Sciatic nerve (tissue), 2 donors: ENCODE data around the gene OSBPL10. TPM values are rescaled to one million over a fixed set of nuclear protein-coding genes. Genes with fewer than 3 reads are reported as not detected.
A peak's percentile ranks its signal among the peaks of the same experiment; 100 is the strongest.
"Not testable (repeated sequence)": the region's sequence is repeated elsewhere in the genome, so short reads cannot be mapped to it uniquely, and the experiment has no call there.

ENCODE experiments used
- ATAC-seq: fragments of 200-7000 bp; cut with Tn5 transposase; one replicate; pipeline ENCODE4 v1.9.1; 2020; ENCODE audit warnings: mild to moderate bottlenecking, moderate library complexity
- DNase-seq: peaks from one replicate; pipeline ENCODE4 v3.0.0-alpha.2; 2020; ENCODE audit warnings: low spot score
- intact Hi-C: fragments of 100-400 bp; cut with DNase I; formaldehyde crosslinking; loops from one replicate; pipeline ENCODE4 v1.14.2; 2022
- total RNA-seq: library from RNA; stranded (reverse); fragmentation: NEBNext Ultra II Directional; extraction: Animal tissue kit (Norgen Biotek cat#: 25700); gene quantifications from one replicate; pipeline ENCODE4 v1.2.1, GENCODE V29; 2021
- donor health status: DM: no; HTN: no; CAD: no.
- donor health status: DM: no; HTN: no; CAD: no.

OSBPL10 gene
- total RNA-seq, 1 donor from 2014 or later = 27.0 TPM

DNA sequence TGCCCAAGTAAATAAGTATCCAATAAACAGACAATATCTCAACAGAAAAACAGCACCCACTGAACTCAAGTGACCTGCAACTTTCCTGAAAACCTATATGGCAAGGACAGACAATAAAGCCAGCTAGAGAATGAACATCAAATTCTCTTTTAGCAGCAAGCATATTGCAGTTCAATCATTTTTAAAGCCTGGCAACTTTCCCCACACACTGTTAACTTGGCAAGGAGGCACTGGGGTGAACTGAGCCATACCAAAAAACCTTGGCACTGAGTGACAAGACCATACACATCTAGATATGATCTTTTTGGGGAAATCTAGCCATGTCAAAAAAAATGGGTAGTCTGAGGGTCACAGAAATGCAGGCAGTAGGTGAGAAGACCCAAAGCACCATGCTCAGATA, 273.8 kb downstream of the OSBPL10 start:
- intact Hi-C loops = no loop called here
- DNase-seq = no peak
- no peak for ATAC-seq

DNA sequence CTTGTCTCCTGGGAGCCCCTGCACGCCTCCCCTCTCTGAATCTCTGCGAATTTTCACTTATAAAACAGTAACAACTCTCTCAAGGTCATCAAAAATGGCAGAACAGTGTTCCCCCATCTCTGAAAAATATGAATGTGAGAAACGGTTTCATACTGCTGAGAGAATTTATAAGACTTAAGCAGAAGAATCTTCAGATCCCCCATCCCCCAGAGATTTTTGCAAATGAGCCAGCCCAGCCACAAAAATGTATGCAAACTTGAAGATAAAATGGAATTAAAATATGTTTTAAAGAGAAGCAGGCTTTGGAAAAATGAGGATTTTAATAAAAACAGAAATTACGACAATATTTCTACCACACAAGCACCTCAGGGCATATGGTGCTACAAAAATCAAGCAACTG, 275.3 kb downstream of the OSBPL10 start:
- ATAC-seq (no peak), DNase-seq (no peak)
- intact Hi-C loops = no loop called here

DNA sequence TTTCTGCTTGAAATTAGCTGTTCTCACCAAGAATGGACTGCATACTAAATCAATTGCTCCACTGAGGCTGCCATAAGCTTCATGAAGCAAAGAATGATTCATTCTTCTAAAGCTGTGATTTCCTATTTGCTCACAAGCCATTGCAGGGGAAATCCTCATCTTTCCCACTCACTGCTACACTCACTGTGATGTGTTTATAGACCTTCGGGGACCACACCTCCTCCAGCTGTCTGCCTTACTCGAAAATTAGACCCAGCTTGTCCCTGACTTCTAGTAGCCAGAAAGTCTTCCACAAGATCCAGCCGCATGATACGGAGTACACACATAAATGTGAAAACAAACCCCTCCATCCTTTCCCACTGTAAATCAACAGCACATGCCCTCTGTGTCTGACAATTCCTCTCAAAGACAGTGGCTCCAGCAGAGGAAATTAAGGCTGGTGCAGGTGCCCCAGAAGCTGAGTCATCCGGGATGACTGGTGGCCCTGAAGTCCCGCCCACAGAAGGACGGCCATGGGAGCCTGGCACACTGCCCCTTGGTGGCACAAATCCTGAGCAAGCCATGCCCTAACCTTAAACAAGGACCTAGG, 276.4 kb downstream of the OSBPL10 start:
- intact Hi-C loops = no loop called here

GRCh38 chr3:31704156-31704555, 276.9 kb downstream of the OSBPL10 start:
- ATAC-seq (no peak), DNase-seq (no peak)
- intact Hi-C loops = no loop called here

More for the DNA sequence above, 276.4 kb downstream of the OSBPL10 start:
- DNase-seq (no peak), ATAC-seq (peak; percentile 41)

DNA sequence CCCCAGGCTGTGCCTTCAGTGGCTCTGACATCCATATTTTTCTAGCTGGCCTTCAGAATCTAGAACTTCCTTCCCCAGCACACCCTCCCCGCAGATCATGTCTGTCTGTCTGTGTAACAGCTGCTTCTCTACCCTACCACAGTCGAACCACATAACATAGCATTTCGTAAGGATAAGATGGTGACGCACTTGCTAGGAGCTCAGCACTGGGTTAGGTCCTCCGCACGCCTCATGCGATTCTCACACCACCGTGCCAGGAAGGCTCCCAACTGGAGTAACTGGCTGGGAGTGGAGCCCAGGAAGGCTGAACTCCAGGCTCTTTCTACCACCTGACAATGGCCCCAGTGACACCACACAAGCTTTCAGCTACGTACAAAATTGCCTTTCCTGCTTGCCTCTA, 279.8 kb downstream of the OSBPL10 start:
- intact Hi-C loops = no loop called here
- DNase-seq (no peak), ATAC-seq (no peak)

DNA sequence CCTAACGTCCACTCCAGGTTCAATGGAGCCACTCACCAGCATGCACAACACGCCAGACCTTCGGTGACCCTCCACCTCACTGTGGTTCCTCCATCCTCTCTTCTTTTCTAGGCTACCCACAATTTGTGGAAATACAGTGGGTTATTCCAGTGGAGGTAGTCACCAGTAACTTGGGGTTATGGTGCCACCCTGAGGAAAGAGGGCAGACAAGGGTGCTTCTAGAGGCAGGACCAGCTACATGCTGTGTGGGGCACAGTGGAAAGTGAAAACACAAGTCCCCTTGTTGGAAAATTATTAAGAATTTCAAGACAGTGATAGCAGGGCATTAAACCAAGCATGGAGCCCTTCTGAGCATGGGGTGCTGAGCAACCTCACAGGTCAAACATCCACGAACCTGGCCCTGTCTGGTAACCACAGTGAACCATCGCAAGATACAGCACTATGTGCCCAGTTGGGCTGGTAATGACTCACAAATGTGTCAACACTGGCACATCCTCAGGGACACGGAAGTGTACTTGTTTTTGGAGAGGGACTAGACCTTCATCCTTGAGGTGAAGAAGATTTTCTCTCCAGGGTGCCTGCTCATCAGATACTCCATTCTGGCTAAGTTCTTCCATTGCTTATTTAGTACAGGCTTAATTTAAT, 281.6 kb downstream of the OSBPL10 start:
- ATAC-seq = no peak

DNA sequence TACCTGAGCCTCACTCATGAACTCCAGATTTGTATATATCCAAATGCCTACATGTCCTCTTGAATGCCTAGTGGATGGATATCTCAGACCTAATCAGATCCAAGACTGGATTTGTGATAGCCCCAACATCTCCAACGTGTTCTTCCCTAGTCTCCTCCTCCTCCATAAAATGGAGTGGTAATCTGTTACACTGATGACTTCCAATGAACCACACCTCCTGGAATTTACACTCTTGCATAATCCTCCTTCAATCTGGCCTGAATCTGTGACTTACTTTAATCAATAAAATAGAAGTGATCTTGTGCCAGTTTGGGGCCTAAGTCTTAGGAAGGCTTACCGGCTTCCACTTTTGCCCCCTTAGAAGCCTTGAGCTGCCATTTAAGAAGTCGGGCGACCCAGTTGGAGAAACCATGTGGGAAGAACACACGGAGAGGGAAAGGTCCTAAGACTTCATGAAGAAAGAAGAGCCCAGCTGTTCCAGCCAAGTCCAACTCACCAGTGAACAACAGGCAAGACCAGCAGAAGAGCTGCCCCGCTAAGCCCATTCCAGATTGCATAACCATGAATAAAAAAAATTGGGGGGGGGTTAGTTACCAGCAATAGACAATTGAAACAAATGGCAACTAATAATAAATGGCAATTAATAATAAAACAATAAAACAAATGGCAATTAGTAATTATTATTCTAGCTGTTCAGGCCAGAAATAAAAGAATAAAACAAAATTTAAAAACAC, 284.1 kb downstream of the OSBPL10 start:
- intact Hi-C loops = no loop called here
- DNase-seq = no peak
- no peak for ATAC-seq

More for the DNA sequence above, 281.6 kb downstream of the OSBPL10 start:
- intact Hi-C loops = no loop called here
- no peak for DNase-seq

DNA sequence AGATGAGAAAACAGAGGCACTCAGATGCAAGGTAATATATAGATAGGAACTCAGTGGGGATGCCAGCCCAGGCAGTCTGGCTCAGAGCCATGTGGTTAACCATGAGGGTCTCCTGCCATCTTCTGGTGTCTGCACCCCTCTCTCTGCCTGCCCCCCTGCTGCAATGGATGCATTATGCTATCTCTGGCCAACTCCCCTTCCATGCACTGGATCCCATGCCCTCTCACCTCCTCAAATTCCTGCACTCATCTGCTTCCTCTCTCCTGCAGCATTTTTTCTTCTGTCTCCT, 285.1 kb downstream of the OSBPL10 start:
- DNase-seq = no peak
- intact Hi-C loops = no loop called here
- no peak for ATAC-seq

DNA sequence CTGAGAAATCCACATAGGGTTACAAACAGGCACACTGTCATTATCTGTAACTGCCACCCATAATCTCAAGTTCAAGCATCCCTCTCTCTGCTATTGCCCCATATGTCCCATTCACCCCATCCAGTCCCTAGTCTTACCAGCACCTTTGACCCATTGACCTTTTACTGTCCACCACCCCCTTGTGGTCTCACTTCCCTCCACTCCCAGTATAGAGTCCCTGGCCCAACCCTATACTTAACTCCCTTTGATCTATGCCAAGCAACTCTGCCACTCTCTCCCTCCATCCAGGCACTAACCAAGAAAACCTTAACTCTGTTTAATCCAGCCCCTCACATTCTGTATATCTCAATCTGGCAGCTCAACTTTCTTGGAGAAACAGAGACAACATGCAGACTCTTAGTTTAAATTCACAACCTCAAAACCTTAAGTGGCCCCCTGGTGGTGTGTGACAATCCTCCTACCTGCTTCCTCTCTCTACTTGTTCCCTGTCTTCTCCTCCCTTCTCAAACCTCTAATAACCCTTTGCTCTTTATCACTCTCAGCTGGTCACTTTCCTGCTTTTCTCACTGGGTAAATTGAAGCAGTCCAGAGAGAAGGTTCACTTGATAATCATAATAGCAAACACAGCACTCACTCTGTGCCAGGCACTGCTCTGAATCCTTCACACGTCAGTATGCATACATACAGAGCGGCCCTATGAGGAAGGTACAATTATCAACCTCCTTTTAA, 285.6 kb downstream of the OSBPL10 start:
- no peak for ATAC-seq
- intact Hi-C loops = no loop called here

DNA sequence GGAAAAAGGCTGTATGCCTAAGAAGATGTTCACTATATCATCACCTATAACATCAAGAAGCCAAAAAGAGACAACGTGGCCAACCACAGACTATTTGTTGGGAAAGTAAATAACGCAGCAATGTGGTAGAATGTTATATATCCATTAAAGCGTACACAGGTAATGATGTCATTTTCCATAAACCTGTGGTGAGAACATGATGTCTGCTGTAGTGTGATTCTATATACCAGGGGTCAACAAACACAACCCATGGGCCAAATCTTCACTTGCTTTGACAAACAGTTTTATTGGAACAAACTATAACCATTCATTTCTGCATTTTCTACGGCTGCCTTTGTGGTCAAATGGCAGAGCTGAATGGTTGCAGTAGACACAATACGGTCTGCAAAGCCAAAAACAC, 287.7 kb downstream of the OSBPL10 start:
- no peak for DNase-seq
- intact Hi-C loops = no loop called here

More for the DNA sequence above, 285.6 kb downstream of the OSBPL10 start:
- DNase-seq = no peak

GRCh38 chr3:31692751-31693150, 288.3 kb downstream of the OSBPL10 start:
- intact Hi-C loops = no loop called here
- DNase-seq = no peak
- no peak for ATAC-seq

More for the DNA sequence above, 287.7 kb downstream of the OSBPL10 start:
- ATAC-seq = no peak

DNA sequence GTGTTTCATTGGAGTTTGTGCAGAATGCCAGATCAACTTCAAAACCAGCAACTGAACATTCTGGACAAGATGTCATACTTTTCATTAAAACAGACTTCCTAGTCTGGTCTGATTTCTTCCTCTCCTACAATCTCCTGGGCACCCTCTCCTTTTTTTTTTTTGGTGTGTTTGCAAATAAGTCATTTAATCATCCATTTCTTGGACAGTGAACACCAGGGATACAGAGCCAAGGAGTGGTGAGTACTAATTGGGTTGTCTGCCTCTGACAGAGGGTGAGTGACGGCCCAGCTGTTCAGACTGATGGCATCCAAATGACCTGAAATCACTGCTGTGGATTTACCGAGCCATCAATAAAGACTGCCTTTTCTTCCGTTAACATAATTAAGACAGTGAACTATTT, 290.3 kb downstream of the OSBPL10 start:
- intact Hi-C loops = no loop called here
- no peak for ATAC-seq
- no peak for DNase-seq

DNA sequence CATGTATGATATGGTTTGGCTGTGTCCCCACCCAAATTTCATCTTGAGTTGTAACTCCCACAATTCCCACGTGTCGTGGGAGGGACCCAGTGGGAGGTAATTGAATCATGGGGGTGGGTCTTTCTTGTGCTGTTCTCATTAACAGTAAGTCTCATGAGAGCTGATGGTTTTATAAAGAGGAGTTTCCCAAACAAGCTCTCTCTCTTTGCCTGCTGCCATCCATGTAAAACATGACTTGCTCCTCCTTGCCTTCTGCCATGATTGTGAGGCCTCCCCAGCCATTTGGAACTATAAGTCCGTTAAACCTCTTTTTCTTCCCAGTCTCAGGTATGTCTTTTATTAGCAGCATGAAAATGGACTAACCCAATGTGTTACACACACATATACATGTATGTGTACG, 291.5 kb downstream of the OSBPL10 start:
- ATAC-seq, DNase-seq, intact Hi-C loops: not testable (repeated sequence)

- DNase-seq (no peak), ATAC-seq (peak; percentile 48)
- intact Hi-C loops = no loop called here
These were observed 292.1 kb downstream of the OSBPL10 start for GRCh38 chr3:31688984-31689383.

- ATAC-seq = no peak
- intact Hi-C loops = no loop called here
- no peak for DNase-seq
These were observed 293.9 kb downstream of the OSBPL10 start for GRCh38 chr3:31687020-31687802.

GRCh38 chr3:31680072-31680870, 300.8 kb downstream of the OSBPL10 start:
- intact Hi-C loops = no loop called here
- ATAC-seq = peak; percentile 18
- no peak for DNase-seq

- intact Hi-C loops = no loop called here
- DNase-seq = no peak
- no peak for ATAC-seq
These were observed 304.5 kb downstream of the OSBPL10 start for GRCh38 chr3:31676556-31676955.

DNA sequence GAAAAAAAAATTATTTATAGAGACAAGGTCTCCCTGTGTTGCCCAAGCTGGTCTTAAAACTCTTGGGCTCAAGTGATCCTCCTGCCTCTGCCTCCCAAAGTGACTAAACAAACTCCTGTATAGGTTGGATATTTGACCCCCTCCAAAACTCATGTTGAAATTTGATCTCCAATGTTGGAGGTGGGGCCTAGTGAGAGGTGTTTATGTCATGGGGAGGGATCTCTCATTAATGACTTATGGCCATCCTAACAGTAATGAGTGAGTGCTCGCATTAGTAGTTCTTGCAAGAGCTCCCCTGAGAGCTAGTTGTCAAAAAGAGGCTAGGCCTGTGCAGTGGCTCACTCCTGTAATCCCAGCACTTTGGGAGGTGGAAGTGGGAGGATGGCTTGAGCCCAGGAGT, 307.1 kb downstream of the OSBPL10 start:
- ATAC-seq (no peak), DNase-seq (no peak)
- intact Hi-C loops = no loop called here
